GM12801 (cell line): ENCODE data around the gene KCTD13.

Experiments used
- CTCF ChIP-seq: IDR thresholded peaks from one replicate; pipeline ENCODE4 v1.5.1; 2011; ENCODE audit warnings: control low read depth; ENCODE audit not compliant: insufficient read length; ENCODE audit errors: extremely low read depth

The KCTD13 gene

GRCh38 chr16:29894352-29894751 lies 31.7 kb downstream of the KCTD13 start:
- no peak for TF ChIP-seq CTCF

- TF ChIP-seq CTCF: no peak
These were observed 32.5 kb downstream of the KCTD13 start for GRCh38 chr16:29893553-29893952.

- TF ChIP-seq CTCF: no peak
These were observed 33.6 kb downstream of the KCTD13 start for GRCh38 chr16:29892458-29892813.

- TF ChIP-seq CTCF: no peak
These were observed 34.2 kb downstream of the KCTD13 start for GRCh38 chr16:29891525-29892457.

- no peak for TF ChIP-seq CTCF
These were observed 42.0 kb downstream of the KCTD13 start for GRCh38 chr16:29883987-29884386.

GRCh38 chr16:29881050-29881449 lies 45.0 kb downstream of the KCTD13 start:
- no peak for TF ChIP-seq CTCF

GRCh38 chr16:29878172-29878571 lies 47.9 kb downstream of the KCTD13 start:
- no peak for TF ChIP-seq CTCF
